G401.6 (cell line): ENCODE data around the gene DTX3.
"Not testable (repeated sequence)": the region's sequence is repeated elsewhere in the genome, so short reads cannot be mapped to it uniquely, and the experiment has no call there.

ENCODE experiments used
- FAIRE-seq: peaks from 2 replicates; lab custom pipeline; 2012; peaks lifted over from hg19 to GRCh38; lab: Jason Lieb, UNC

Gene DTX3, protein sequence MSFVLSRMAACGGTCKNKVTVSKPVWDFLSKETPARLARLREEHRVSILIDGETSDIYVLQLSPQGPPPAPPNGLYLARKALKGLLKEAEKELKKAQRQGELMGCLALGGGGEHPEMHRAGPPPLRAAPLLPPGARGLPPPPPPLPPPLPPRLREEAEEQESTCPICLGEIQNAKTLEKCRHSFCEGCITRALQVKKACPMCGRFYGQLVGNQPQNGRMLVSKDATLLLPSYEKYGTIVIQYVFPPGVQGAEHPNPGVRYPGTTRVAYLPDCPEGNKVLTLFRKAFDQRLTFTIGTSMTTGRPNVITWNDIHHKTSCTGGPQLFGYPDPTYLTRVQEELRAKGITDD

DNA sequence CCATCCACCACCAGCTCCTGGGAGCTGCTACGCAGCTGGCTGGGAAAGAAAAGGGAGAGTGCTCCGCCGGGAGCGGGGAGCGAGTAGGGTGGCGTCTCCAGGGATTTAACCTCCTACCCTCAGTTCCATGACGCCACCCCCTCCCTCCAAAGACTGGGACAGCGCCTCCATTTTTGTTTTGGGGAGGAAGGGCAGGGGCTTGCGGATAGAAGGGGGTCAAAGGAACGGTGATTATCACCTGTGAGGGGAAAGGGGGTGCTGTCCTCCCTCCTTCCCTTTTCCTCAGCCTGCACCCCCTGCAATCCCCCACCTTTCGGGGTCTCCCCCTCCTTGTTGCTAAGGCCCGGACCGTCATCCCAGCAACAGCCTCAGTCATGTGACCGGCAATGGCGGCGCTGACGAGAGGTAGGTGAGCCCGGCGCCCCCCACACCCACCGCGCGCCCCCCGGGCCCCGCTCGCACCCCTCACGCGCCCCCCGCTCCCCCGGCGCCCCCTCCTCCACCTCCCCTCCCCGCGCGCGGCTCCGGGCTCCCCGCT lies at the start of gene DTX3:
DTX3 (plus strand) TSS at position 371 of the 538 bp plus-strand sequence. CDS start 1,694 bp downstream, outside the sequence.
- FAIRE-seq = no peak

DNA sequence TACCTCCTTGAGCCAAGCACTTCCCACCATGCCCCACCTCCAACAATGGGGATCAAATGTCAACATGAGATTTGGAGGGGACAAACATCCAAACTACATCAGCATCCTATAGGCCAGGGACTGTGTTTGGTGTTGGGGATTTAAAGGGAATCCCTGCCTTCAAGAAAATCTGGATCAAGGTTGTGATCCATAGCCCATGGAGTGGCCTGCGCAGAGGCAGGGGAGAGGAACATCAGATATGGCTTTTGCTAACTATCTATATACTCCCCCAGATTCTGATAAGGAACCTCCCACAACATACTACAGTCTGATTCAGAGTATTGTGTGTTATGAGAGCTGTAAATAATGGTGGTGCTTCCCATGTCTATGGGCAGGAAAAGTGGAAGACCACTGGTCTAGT lies 49.7 kb upstream of the DTX3 start:
- FAIRE-seq = no peak

DNA sequence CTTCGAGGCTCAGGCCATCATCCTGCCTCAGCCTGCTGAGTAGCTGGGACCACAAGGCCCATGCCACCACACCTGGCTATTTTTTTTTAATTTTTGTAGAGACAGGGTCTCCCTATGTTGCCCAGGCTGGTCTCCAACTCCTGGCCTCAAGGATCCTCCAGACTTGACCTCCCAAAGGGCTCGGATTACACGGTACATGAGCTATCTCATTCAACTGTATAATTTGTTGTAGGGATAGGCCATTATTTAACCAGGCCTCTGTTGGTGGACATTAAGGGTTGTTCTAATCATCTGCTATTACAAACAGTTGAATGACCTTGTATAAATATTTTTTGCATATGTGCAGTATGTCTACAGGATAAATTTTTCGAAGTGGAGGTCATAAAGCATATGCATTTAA lies 45.8 kb upstream of the DTX3 start:
- FAIRE-seq = no peak

DNA sequence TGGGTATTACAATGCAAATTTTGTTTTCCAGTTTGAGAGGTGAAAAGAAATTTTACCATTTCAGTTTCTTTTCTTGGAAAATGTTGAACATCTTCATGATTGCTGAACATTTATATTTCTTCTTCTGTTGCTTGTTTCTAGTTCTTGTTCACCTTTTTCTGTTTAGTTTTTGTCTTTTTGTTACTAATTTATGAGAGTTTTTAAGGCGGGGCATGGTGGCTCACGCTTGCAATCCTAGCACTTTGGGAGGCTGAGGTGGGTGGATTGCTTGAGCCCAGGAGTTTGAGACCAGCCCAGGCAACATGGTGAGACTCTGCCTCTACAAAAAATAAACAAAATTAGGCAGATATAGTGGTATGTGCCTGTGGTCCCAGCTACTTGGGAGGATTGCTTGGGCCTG lies 44.1 kb upstream of the DTX3 start:
- no peak for FAIRE-seq

DNA sequence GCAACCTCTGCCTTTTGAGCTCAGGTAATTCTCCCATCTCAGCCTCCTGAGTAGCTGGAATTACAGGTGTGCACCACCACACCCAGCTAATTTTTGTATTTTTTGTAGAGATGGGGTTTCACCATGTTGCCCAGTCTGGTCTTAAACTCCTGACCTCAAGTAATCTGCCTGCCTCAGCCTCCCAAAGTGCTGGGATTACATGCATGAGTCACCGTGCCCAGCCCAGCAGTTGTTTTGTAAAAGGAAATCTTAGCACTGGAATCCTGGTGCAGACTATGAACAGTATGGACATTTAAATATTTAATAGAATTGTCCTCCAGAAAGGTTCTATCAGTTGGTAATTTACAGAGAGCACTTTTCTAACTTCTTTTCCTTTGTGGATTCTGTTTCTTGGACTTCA lies 43.5 kb upstream of the DTX3 start:
- FAIRE-seq = not testable (repeated sequence)

DNA sequence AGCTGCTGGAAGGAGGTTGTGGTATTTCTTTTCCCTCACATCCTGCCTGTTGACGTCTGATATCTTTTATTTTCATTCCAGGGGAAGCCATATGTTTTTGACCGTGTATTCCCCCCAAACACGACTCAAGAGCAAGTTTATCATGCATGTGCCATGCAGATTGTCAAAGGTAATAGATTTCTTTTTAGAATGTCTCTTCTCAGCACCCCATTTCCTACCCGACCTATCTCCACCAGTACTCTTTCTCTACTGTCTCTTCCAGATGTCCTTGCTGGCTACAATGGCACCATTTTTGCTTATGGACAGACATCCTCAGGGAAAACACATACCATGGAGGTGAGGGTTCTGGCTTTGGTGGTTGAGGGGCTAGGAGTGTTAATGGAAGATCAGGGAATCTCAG lies 41.3 kb upstream of the DTX3 start:
- FAIRE-seq = no peak

DNA sequence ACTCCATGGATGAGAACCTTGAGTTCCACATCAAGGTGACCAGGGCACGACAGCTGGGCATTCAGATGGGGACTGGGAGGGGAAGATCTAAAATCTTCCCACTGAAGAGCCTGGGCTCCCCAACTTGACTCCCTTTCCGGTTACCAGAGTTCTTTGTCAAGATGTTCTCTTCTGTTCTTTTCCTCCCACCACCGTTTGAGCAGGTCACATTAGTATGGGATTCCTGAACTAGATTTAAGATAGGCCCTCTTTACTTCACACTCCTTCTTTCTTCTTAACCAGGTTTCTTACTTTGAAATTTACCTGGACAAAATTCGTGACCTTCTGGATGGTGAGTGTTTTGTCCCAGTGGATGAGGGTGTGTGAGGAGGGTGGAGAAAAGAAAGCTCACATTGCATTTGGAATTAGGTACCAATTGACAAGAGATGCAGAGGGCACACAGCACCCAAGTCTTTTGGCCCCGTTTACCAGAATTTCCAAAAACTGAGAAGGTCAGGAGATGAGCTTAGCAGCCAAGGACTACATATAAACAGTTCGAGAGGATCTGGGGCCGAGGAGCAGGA lies 40.4 kb upstream of the DTX3 start:
- FAIRE-seq = no peak

DNA sequence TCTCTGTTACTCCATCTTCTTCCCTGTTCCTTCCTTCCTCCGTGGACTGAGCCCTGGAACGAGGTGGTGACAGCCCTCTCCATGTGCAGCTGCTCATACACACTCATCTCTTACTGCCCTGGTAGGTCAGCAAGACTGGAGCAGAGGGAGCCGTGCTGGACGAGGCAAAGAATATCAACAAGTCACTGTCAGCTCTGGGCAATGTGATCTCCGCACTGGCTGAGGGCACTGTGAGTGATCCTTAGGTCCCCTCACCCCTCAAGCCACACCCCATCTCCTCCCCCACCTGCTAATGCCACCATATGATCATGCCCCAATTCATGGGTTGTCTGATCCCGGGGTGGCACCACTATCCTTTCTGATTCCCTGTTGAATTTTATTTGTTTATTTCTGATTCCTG lies 35.8 kb upstream of the DTX3 start:
- no peak for FAIRE-seq

DNA sequence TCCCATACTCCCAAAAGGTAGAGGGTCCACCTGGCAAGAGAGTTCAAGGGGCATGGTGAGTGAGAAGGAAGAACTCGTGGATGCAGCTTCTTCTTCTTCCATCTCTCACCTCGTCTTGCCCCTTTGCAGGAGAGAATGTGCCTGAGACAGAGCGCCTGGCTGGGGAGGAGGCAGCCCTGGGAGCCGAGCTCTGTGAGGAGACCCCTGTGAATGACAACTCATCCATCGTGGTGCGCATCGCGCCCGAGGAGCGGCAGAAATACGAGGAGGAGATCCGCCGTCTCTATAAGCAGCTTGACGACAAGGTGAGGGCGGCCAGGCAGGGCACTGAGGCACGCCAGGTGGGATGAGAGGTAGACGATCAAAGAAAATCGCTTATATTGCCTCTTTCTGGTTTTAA lies 34.8 kb upstream of the DTX3 start:
- FAIRE-seq = no peak

DNA sequence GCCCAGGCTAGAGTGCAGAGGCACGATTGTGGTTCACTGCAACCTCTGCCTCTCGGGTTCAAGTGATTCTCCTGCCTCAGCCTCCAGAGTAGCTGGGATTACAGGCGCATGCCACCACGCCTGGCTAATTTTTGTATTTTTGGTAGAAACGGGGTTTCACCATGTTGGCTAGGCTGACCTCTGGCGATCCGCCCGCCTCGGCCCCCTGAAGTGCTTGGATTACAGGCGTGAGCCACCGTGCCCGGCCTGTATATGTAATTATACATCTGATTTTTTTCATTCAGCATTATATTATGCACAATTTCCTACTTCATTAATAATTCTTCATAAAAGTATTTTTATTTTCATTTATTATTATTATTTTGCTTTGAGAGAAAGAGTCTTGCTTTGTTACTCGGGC lies 34.2 kb upstream of the DTX3 start:
- FAIRE-seq = not testable (repeated sequence)

DNA sequence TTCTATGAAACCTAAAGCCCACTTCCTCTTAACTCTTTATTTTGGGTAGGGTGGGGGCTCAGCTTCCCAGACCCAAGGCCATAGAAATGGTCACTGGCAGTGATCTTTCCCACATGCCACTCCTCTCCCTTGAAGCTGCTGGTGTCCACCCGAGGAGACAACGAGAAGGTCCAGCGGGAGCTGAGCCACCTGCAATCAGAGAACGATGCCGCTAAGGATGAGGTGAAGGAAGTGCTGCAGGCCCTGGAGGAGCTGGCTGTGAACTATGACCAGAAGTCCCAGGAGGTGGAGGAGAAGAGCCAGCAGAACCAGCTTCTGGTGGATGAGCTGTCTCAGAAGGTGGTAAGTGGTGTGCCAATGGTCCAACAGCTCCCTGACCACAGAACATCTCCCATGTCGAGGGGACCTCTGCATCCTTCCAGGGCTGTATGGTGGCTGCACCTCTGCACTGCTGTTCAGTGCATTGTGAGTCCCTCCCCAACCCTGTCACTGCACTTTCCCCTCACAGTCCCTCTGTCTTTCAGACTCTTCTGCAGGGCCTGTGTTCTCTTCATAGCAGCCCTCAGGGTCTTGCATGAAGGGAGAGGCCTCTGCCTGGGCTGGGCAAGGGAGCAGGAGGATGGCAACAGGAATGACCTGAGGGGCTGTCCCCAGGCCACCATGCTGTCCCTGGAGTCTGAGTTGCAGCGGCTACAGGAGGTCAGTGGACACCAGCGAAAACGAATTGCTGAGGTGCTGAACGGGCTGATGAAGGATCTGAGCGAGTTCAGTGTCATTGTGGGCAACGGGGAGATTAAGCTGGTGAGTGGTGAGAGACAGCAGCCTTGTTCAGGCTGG lies 32.5 kb upstream of the DTX3 start:
- FAIRE-seq = no peak

DNA sequence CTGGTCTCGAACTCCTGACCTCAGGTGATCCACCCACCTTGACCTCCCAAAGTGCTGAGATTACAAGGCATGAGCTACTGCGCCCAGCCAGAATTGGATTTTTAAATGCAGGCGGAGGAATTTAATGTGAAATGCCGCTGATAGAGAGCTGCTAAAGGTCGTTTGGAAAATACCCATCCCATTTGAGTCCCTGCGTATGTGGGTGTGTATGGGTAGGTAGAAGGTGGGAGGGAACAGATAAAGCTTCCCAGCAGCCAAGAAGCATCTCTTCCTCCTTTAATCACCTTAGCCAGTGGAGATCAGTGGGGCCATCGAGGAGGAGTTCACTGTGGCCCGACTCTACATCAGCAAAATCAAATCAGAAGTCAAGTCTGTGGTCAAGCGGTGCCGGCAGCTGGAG lies 29.8 kb upstream of the DTX3 start:
- no peak for FAIRE-seq

DNA sequence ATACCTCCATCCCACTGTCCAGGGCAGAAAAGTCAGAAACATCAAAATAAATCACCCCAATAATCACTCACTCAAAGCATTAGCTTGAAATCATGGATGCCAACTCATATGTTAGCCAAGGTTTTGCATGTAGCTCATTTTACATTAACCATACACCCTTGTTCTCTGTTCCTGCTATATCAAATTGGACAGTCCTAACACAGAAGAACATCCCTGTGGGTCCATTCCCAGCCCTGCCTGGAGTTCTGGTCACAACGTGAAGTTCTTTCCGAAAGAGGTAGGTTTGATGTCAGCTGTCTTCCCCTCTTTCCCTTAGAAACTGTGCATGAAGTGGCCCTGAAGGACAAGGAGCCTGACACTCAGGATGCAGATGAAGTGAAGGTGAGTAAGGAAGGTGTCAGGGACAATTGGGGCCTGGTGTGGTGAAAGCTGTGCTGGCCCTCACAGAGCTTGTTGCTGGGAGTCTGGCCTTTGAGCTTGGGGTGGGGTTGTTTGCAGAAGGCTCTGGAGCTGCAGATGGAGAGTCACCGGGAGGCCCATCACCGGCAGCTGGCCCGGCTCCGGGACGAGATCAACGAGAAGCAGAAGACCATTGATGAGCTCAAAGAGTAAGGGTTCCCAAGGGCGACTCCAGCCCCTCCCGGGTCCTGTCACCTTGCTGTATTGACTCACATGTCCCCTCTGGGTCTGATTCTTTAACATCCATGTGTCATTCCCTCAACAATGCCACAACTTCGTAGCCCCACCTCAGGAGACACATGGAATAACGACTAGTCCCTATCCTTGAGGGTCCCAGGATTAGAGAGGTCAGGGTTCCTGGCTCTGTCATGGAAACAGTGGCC lies 28.6 kb upstream of the DTX3 start:
- no peak for FAIRE-seq

DNA sequence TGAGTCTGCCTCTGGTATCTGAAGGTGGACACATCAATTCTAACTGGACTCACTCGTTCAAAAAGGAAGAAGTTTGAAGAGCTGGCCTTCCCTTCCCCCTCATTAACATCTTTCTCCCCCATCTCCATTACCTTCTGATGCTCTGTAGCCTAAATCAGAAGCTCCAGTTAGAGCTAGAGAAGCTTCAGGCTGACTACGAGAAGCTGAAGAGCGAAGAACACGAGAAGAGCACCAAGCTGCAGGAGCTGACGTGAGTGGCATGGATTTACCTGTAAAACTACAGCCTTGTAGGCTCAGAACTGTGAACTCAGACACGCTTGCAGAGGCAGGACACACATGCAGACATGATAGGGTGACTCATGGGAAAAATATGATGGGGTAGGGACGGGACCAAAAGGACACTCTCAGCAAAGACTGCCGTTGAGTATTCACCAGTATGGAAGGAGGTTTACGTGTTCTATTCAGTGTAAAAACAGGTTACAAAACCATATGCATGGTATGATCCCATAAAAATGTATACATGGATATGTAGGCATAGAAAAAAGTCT lies 27.9 kb upstream of the DTX3 start:
- FAIRE-seq = no peak

DNA sequence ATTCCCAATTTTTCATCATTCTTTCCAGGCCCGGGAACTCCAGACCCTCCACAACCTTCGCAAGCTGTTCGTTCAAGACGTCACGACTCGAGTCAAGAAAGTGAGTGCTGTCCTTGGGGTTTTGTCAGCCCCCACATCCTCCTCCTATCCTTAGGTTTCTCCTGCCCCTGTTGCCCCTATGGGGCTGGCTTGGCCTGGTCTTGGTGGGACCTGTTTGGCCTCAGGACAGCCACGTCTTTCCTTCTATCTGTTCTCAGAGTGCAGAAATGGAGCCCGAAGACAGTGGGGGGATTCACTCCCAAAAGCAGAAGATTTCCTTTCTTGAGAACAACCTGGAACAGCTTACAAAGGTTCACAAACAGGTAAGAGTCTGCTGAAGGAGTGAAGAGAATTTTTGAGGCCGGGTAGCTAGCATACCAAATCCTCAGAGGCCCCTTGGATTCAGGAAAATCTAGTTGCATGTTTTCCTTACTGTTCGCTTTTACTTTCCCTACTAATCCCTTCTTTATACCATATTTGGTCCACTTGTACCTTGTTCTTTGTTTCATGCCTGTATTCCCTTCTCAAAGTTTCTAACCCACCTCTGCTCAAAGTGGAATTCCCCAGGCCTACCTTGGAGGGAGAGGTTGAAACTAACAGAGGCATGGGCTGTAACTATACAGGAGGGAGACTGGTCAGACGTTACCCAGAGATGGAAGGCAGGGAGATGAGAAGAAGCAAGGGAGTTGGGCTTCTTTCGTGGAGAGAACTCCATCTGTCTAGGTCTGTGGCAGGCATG lies 26.5 kb upstream of the DTX3 start:
- no peak for FAIRE-seq

DNA sequence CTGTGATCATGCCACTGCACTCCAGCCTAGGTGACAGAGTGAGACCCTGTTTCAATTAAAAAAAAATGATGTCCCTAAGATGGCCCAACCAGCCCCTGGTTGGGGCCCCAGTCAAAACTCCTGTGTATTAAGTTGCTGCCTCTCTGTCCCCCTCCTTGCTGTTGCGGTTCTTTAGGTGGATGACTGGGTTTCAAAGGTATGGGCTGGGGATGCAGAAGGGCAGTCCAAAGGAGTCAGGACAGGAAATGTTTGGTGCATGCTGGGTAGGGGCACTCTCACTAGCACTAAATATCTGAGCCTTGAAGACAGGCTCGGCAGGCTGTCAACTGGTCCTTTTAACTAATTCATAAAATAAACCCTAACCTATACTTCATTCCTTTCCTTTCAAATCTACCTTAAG lies 25.6 kb upstream of the DTX3 start:
- FAIRE-seq = no peak

DNA sequence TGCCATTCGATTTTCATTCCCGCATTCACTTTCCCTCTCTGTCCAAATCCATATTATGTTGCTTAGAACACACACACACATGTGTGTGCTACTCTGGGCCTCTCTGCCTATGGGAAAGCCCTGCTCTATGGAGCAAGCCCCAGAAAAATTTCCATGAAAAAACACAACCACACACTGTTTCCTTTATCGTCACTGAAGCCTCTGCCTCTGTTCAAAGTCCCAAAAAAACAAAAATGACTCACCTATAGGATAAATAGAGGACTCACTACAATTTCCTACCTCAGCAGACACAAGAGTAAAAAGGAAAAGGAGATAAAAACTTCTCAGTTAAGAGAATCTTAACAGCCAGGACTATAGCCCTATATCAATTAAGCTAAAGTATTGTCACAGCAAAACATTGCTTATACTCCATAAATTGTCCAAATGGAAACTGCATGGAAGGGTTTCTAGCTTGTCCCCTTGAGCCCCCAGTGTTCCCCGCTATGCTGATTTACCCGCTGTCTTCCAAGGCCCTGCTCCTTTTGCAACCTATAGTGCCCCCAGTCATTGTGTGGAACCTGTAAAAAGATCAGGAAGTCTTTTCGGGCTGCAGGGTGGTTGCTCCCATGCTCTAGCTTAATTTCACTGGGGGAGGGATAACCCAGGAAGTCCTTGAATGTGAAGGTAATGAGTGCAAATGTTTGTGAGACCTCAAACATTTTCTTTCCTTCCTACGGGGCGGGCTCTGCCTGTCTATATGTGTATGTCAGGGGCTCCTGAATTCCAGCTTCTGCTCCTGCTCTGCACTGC lies 24.8 kb upstream of the DTX3 start:
- no peak for FAIRE-seq

DNA sequence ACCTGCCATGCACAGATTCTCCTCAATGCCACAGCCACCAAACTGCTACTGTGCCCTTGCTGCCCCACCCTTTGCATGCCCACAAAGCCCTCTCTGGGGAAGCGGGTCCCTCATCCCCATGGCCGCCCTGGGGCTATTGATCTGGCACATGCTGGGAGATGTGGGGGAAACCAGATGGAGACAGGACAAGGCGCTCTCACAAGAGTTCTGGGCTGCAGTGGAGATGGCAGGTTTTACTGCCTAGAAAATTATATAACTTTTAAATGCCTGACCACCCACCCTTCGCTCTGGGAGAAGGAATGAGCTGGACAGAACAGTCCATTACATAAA lies 24.2 kb upstream of the DTX3 start:
- FAIRE-seq = no peak

DNA sequence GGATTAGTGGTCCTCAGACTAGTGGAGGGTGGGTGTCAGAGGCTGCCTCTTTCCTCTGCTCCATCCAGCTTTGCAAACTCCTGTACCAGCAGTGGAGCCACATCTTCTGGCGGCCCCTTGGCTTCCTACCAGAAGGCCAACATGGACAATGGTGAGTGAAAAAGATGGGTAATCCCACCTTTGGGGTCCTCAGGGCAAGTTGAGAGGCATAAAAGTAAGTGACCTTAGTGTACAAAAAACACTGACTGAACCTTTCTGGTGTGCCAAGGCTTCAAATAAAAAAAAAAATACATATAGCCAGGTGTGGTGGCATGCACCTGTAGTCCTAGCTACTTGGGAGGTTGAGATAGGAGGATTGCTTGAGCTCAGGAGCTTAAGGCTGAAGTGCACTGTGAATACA lies 22.8 kb upstream of the DTX3 start:
- FAIRE-seq = no peak

DNA sequence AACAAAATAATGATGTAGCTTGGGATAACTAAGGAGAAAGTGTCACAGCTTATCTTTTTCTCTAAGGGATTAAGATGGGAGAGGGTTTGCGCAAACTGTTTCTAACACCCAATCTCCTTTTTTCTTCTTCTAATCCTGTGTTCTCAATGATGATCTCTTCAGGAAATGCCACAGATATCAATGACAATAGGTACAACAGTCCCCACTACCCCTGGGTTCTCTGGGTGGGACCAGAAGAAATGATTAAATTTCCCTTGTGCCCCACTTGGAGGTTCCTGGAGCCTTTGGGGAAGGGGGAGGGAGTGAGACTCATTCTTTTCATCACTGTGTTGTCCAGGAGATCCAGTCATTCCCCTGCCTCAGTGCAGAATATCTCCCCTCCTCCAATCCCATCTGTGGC lies 22.2 kb upstream of the DTX3 start:
- no peak for FAIRE-seq
